NCI-H82 (cell line): ENCODE data around the gene MMP25.
A peak's percentile ranks its signal among the peaks of the same experiment; 100 is the strongest.

ENCODE experiments used
- DNase-seq: peaks from one replicate; lab custom pipeline; 2025; lab: John Stamatoyannopoulos, UW

Gene MMP25, protein sequence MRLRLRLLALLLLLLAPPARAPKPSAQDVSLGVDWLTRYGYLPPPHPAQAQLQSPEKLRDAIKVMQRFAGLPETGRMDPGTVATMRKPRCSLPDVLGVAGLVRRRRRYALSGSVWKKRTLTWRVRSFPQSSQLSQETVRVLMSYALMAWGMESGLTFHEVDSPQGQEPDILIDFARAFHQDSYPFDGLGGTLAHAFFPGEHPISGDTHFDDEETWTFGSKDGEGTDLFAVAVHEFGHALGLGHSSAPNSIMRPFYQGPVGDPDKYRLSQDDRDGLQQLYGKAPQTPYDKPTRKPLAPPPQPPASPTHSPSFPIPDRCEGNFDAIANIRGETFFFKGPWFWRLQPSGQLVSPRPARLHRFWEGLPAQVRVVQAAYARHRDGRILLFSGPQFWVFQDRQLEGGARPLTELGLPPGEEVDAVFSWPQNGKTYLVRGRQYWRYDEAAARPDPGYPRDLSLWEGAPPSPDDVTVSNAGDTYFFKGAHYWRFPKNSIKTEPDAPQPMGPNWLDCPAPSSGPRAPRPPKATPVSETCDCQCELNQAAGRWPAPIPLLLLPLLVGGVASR

DNA sequence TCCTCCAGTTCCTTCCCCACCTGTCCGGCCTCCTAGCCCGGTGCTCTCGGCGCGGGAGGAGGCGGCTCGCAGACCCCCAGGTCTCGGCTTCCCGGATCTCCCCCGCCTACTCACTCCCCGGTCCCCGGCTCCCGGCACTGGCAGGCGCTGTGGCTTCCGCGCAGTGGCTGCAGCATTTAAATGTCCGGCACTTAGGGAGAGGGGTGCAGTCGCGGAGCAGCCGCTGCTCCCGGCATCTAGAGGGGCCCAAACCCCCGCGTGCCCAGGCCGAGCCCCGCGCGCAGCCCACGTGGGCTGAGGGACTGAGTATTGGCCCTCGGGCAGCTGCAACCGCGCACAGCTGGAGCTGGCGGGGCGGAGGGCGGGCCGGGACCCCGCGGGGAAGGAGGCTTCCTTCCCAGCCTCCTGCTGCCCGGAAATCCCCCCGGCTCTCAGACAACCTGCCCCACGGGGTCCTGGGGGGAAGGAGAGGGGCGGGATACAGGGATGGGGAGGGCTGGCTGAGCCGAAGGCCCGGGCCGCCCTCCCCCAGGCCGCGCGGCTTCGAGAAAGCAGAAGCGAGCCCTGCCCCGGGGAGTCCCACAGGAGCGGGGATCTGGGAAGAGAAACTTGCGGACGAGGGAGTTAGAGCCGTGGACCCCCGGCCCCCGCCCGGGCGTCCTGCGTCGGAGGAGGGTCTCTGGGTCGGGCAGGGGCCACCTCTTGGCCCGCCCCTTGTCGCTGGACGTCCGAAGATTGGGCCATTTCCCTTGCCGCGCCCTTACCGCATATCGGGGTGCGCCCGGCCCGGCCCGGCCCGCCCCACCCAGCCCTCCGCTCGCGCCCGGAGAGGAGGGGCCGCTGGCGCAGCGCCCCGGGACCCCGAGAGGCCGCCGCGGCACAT is at the start of gene MMP25:
Gene MMP25, plus strand, starts transcription at position 804 of the 883 bp plus-strand sequence. CDS start 357 bp downstream, outside the sequence.
- DNase-seq: no peak

DNA sequence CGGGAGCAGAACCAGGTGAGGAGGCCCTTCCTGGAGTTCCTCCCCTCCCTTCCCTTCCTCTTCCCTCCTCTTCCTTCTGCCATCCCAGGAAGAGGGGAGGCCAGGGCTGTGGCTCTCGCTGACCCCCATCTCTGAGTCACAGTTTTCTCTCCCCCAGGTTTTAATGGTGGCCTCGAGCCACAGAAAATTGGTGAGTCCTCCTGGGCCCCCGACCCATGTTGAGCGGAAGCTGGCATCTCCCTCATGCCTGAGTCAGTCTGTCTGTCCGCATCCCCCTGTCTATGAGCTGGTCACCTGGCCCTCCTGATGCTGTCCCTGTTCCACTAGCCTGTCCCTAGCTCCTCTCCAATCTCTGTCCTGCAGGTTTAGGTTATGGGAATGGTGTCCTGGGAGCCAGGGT is 46.4 kb upstream of the MMP25 start:
- no peak for DNase-seq

DNA sequence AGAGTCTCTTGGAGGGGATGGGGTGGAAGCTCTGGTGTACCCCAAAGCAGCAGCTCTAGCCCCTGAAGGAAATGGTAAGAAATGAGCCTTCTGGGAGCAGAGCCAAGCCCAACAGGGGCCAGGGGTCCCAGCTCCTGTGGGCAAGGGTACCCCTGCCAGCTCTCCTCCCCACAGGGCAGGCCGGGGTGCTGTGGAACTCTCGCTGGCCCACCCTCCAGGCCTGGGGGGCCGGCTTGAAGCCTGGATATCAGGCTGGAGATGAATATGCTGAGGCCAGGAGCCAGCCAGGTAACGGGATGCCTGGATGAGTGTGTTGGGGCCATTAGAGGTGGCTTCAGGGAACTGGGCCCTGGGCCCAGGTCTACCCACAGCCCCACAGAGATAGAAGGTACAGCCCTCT is 45.8 kb upstream of the MMP25 start:
- no peak for DNase-seq

DNA sequence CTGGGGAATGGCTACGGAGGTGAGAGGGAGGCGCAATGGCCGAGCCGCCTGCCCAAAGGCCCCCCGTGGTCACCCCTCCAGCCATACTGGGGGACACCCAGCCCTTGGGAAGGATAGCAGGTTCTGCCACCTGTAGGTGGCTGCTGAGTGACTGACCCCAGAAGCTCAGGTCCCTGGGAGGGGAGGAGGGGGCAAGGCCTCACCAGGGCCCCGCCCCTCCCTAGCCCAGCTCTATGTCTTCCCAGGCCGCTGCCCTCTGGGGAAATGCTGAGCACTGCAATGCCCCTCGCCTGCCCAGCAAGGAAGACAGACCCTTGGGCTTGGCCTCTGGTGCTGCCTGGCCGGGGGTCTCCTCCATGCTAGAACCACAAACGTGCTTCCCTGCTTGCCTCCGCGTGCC is 45.0 kb upstream of the MMP25 start:
- DNase-seq: peak; percentile 41

DNA sequence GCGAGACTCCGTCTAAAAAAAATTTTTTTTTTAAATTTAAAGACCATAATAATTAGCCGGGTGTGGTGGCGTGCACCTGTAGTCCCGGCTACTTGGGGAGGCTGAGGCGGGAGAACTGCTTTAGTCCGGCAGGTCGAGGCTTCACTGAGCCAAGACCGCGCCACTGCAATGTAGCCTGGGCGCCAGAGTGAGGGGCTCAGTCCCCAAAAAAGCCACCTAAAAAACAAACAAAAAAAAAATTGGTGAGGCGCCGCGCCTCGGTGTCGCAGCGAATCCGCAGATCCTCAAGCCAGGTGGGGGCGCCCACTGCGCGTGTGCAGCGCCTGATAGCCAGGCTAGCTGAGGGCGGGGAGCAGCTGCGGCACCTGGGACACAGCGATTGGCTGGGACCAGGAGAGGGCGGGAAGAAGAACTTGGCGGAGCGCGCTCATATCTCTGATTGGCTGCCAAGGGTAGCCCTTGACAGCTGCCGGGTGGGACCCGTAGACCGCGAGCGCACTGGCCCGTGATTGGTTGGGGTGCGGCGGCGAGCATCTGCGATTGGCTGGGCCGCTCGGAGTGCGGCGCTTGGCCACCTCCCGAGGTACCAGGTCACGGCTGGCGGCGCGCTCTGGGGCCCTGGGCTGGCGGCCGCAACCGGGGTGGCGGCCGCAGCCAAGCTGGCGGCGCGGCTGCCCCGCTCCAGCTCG is 42.6 kb upstream of the MMP25 start:
- DNase-seq: peak; percentile 100

DNA sequence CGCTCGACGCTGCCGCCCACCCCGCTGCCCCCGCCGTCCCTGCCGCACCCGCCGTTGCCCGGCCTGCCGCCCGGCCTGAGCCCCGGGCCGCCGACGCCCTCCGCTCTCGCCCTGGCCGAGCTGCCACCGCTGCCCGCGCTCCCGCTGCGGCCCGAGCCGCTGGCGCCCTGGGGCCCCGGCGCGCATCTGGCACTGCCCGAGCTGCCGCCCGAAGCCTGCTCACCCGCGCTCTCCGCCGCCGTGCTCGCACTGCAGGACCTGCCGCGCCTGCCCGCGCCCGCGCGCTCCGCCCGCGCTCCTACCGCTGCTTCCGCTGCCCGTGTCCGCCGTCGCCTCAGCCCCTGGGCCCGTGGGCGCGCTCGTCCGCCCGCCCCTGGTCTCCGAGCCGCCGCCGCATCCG is 42.0 kb upstream of the MMP25 start:
- peak; percentile 33 for DNase-seq

DNA sequence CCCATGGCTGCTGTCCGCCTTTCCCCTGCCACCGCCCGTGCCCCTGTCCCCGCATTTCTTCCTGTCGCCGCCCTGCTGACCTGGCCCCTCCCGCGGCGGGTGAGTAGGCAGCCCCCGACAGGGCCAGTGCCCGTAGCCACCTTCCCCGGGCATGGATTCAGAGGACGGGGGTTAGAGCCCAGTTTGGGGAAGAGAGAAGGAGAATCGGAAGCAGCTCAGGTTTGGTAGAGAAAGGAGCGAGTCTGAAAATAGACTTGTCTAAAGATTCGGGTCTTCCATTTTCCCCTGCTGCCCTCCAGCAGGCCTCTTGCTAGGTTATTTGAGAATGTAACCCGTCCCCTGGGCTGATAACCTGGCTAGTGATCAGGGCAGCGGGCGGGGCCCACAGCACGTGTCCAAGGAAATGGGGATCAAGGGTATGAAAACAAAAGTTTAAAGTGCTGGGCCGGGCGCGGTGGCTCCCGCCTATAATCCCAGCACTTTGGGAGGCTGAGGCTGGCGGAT is 41.5 kb upstream of the MMP25 start:
- DNase-seq: peak; percentile 51

DNA sequence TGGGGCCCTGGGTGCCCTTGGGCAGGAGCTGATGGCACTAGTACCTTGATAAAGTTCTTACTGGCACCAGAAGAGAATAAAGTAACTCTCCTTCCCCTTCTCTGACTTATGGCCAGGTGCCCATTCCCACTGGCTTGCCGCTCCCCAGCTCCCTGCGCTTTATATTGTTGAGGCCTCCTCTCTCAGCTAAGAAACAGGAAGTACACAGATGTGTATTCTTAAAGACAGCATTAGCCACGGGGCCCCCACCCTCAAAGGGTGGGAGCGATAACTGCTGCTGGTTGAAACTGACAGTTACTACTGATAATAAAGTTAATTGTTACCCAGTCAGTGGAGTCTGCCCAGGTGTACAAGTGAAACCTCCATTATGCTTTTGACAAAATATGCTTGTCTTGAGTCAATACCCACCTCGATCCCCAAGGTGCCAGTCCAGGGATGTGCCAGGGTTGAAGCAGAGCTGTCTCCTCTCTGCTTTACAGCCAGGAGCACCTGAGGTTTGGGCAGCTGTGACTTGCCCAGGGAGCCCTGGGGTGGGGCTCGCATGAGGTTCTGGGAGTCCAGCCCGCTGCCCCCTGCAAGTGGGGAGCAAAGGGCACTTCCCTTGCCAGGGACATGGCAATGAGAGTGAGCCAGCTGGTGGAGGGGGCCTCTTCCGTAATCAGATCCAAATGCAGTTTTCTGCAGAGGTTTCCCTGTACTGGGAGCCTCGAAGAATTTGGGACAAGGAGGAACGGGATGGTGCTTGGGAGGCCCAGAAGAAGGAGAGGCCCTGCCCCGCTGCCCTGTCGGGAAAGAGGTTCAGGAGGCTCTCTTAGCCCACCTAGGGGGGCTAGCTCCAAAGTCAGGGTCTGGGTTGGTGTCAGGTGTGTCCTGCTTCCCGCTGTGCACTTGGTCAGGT is 39.1 kb upstream of the MMP25 start:
- DNase-seq: no peak

DNA sequence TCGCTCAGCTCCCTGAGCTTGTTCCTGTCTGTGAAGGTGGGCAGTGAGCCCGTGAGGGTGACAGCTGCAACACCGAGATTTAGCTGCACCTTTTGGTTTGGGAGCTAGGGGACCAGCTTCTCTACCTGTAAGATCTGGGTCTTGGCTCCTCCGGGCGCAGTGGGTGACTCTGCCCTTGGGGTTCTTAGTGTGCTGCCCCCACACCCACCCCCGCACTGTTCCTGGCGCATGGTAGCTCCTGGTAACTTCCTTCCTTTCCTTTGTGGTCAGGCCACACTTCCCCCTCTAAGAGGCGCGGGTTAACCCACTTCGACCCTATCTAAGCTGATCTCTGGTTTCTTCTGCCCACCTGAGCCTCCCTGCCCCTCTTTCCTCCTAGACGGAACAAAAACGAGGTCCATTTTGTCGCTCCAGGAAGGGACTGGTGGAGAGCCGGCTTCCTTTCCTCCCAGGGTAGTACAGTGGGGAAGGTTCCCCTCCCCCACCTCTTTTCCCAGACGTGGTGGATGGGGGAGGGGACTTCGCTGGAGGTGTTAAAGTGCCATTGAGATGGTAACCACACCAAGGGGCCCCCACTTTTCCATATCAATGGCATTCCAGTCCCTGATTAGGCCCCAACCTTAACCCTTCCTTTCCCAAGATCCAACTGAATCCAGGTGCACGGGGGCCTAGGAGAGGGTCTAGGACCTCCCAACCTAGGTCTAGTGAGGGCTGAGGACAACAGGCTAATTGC is 38.2 kb upstream of the MMP25 start:
- no peak for DNase-seq

DNA sequence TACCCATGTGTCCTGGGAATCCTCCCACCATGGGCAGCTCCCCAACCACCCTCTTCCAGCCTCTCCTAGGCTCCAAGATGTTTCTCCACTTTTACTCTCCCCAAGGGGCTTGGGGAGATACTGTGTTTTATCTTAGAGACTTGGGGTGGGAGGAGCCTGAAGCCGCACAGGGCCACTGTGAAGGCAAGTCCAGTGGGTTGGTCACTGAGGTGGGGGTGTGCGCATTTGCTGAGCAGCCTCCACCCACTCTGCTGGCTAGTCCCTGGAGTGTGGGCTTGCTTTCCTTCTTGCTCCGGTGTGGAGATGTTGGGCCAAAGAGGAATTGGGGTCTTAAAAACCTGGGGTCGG is 37.7 kb upstream of the MMP25 start:
- DNase-seq: no peak

DNA sequence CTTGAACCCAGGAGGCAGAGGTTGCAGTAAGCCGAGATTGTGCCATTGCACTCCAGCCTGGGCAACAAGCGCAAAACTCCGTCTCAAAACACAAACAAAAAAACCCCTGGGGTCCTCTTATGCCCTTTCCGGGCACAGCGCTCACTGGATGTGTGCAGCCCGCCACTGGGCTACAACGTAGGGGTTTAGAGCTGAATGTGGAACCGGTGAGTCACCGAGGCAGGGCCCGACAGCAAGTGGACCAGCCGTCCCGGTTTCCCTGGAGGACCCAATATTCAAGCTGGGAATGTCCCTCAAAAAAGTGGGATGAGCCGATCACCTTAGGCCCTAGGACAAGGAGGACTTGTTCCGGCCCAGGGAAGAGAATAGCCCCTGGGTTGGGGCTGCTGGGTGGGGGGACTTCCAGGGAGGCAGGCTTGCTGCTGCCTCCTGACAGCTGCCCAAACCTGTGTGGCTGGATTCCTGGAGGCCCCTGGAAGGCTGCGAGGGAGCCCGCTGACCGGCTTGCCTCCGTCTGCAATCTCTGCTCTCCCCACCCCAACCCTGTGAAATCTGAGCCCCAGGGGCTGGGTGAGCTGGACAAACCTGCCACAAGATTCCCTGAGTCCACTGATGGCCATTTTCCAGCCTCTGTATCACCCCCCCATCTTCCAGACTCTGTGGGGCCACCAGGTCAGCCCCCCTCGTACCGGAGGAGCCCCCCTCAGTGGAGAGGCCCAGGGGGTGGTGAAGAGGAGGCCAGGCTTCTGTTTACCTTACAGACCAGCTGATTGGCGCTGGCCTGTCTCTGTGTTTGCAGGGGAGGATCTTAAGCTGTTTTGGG is 36.6 kb upstream of the MMP25 start:
- DNase-seq: no peak

DNA sequence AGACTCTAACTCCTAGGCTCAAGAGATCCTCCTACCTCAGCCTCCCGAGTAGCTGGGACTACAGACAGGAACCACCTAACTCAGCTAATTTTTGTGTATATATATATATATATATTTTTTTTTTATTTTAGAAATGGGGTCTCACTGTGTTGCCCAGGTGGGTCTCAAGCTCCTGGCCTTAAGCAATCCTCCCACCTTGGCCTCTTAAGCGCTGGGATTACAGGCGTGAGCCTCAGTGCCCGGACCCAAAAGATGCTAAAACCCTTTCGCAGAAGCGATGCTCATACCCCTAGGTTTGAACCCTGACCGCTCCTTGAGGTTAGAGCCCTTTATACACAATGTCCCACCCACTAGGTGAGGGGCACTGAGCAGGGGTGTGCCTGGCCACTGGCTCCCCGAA is 35.9 kb upstream of the MMP25 start:
- no peak for DNase-seq

DNA sequence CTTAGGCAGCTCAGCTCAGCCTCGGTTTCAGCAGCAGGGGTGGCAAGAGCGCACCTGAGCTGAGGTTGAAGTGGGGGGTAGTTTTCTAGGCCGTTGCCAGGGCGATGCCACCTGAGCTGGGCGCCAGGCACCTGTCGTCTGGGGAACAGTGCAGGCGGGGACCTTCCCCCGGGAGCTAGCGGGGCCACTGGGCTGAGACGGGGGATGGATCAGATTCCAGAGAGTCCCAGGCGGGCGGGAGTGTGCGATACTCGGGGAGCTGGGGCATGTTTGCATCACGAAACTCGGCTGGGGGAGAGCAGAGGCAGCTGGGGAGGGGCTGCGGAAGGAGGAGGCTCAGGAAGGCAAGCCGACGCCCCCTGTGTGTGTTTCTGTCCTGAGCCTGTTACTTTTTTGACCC is 34.1 kb upstream of the MMP25 start:
- DNase-seq: no peak

DNA sequence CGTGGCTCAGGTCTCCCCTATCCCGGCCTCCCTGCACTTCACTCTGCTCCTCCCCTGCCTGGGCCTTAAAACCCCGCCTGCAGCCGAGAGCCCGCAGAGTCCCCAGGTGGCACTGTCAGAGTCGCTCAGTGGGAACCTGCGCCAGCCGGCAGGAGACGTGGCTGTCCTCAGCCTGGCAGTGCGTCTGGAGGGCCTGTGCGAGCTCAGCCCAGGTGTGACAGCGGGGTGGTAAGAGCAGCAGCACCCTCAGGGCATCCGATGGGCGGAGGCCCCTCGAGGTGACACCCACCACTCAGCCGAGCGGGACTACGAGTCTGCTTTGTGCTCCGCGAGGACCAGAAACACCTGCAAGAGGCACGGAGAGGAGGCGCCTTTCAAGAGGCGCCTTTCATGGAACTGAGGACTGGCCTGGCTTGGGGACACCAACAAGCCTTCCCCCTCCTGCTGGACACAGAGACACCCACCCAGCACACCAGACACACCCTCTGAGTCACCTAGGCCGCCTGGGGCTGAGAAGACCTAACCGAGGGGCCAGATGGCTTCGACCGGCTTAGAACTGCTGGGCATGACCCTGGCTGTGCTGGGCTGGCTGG is 33.4 kb upstream of the MMP25 start, which contains the start of gene CLDN9:
Gene CLDN9, plus strand, starts transcription at position 96 of the 593 bp plus-strand sequence. Its CDS starts 440 bp downstream, at position 536.
- no peak for DNase-seq

DNA sequence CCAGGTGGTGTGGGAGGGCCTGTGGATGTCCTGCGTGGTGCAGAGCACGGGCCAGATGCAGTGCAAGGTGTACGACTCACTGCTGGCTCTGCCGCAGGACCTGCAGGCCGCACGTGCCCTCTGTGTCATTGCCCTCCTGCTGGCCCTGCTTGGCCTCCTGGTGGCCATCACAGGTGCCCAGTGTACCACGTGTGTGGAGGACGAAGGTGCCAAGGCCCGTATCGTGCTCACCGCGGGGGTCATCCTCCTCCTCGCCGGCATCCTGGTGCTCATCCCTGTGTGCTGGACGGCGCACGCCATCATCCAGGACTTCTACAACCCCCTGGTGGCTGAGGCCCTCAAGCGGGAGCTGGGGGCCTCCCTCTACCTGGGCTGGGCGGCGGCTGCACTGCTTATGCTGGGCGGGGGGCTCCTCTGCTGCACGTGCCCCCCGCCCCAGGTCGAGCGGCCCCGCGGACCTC is 32.8 kb upstream of the MMP25 start:
- DNase-seq: no peak

DNA sequence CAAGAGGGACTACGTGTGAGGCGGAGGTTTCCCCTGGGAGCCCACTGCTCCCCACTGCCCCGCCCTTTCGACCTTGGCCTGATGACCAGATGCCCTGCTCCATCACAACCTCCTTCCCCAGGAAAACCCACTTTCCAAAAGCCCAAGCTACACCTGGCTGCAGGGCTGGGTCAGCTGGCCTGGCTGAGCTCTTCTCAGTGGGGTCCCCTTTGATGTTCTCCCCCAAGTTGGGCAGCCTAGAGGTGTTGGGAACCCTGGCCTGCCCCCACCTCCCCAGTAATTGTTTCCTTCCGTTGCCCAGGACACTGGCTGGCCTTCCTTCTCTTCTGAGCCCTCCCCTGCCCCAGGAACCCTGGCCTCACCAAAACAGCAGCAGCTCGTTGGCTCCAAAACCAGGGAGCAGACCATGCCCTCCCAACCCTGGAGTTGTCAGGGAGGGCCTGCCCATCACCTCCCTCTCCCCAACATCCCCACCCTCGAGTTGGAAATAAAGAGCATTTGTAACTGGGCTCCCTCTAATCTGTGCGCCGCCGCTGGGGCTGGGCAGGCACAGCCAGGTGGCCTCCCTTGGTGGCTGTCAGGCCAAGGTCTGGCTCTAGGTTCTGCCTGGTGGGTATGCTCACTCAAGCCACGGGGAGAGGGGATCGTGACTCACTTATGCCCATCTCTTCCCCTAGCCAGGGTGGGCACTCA is 32.2 kb upstream of the MMP25 start:
- peak; percentile 19 for DNase-seq

DNA sequence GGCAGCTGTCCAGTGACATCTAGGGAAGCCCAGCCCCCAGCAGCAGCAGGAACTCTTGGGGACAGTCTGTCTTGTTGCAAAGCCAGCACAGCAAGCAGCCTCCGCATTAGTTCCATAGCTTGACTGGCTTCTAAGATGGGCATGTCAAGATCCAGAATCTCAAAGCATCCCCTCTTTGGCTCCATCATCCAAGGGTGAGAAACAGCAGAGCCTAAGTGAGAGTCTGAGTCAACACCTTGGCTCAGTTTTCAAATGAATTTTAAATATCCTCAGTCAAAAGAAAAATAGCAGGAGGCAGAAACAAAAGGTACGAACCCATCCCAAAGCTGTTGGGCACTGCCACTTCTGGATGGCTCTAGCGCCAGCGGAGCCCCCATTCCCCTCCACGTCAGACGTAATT is 31.4 kb upstream of the MMP25 start:
- no peak for DNase-seq

DNA sequence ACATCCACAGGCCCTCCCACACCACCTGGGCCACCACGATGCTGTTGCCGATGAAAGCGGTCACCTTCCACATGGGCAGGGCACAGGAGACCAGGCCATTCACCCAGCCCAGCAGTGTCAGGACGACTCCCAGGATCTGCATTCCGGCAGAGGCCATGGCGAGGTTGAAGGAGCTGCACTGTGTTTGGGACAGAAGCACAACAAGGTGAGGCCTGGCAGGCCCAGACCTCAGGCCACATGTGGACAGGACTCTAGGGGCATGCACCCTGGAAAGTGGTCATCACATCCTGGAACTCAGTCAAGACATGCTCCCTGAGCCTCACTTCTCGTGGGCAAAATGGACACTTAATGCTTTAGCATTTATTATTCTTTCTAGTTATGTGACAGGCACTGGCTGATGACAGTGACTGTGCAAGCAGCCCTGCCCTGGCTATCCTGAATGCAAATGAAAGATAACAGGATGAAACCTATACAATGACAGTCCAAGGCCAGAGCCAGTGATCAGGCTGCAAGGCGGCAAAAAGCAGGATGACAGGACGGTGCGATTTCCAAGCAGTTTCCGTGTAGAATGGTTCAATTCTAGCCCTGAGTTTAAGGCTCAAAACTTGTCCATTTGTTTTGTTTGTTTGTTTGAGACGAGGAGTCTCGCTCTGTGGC is 30.4 kb upstream of the MMP25 start:
- DNase-seq: no peak
